HUDEP-2 (cell line): Measurements from ENCODE around the gene PFN2.
"Not testable (repeated sequence)": the region's sequence is repeated elsewhere in the genome, so short reads cannot be mapped to it uniquely, and the experiment has no call there.

Experiments
- DNase-seq, 76 experiments: peaks; one replicate each; lab custom pipeline; 2025; ENCODE audit not compliant: unreplicated experiment in 76 of 76; lab: John Stamatoyannopoulos, UW

The PFN2 gene

DNA sequence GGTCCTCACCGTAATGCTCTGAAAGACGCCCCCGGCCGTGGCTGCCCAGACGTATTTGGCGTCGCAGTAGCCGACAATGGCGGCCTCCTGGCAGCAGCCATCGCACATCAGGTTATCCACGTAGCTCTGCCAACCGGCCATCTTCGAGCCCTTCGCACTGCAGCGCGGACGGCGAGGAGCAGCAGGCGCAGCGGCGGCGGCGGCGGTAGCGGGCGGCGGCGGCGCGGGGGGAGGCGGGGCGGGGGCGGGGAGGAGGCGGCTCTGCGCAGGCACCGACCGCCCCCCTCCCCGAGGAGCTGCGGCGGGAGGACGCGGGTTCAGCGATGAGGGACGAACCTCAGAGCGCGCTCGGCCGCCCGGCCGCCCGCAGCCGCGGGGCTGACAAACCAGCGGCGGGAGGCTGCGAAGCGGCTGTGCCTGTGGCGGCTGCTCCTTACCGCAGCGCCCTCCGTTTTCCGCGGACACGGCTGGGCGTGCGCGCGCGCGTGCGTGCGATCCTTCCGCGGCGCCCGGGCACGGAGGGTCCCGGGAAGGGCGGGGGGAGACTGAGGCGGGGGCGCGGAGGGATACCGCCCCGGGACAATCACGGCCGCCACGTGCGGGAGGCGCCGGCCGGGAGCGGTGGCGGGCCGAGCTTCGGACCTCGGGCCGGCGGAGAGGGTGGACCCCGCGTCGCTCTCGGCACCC is at the start of gene PFN2:
TSS of gene PFN2 (minus strand) at position 180 of the 687 bp plus-strand sequence. CDS start at position 141, 39 bp downstream.
- peak in 7 of 76 experiments; percentile 3 to 21 (median 10) for DNase-seq

DNA sequence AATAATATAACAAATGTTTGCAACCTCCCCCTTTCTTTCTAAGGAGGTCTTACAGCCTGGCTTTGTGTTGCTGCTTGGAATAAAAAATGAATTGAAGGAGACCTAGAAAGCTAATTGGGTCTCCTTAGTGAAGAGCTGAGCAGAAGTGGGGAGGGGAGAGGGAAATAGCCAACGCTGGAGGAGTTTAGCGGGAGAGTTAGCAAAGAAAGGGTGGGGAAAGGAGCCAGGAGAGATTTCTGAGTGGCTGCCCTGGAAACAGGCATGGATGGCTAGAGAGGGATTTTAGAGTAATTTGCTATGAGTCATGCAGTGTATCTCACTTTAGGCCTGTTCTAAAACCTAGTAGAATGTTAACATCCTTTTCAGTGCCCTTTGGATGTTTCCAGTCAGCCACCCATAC is 45.2 kb upstream of the PFN2 start:
- no peak for DNase-seq

GRCh38 chr3:150014782-150015181 is 44.1 kb upstream of the PFN2 start:
- no peak for DNase-seq

GRCh38 chr3:150013801-150014200 is 43.1 kb upstream of the PFN2 start:
- no peak for DNase-seq

DNA sequence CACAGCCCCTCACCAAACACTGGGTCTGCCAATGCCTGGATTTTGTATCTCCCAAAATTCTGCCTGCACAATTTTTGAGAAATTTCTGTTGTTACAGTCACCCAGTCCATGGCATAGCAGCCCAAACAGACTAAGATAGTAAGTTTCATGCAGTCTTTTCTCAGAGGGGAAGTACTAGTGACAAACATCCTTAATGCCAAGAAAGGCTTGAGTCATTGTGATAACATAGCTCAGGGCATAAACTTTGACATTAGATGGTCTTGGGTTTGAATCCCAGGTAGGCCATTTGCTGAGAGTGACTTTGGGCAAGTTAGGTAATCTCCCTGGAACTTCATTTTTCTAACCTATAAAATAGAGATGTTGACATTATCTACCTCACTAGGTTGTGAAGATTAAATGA is 36.1 kb upstream of the PFN2 start:
- DNase-seq, result no peak

DNA sequence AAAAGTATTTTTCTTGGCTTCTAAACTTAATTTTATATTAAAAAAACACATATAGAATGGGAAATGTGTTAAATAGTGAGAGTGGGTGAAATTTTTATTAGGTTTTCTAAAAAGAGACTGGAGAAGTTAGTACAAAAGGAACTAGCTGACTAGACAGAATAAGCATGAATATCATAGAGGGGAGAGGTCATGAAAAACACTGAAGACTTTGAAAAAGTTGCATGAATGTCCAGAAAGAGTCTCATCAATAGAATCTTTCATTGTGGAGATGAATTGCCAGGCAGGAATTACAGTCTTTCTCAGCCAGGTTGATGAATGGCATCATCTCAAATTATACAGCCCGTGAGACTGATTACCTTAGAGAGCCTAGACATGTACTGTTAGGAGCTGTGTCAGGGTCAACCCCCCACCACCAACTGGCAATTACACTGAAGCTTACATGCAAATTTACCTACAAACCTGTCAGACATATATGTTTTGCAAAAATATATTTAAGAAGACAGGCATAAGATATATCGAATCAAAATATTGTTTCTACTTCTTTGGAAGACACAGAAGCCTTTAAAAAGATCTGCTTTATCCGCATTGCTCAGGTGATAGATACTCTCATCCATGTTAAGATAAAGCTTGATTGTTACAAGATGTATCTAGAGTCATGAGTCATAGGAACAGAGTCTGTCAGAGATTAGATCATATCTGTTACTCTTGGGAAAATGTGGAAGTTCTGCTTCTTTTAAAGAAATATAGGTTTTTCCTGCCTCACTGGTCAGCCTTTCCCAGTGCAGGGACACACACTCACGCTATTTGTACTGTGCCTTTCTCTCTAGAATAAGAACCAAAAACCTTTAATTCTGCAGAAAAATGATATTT is 34.8 kb upstream of the PFN2 start:
- DNase-seq, result no peak

GRCh38 chr3:150000641-150001040 is 29.9 kb upstream of the PFN2 start:
- no peak for DNase-seq

DNA sequence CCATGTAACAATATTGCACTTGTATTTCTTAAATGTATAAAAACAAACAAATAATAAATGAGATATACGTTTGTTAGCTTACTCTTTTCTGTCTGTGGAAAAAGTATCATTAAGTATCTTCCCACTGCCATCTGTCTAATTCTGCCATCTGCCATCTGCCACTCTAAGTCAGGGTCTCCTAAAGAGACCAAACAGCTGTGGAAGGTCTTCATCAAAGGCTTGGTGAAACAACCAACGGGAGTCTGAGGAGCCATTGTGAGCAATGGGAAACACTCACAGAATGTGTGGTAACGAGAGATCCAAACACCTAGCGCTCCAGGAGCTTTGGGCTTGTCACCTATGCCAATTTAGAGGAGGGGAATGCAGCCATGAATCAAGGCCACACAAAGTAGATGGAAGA is 28.7 kb upstream of the PFN2 start:
- DNase-seq, result no peak

DNA sequence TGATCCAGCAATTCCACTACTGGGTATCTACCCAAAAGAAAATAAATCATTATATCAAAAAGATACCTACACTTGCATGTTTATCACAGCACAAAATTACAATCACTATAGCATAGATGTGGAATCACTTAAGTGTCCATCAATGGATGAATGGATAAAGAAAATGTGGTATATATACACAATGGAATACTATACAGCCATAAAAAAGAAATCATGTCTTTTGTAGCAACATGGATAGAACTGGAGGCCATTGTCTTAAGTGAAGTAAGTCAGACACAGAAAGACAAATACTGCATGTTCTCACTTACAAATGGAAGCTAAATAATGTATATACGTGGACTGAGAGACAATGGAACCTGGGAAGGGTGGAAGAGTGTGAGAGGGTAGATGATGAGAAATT is 28.3 kb upstream of the PFN2 start:
- DNase-seq, result no peak

DNA sequence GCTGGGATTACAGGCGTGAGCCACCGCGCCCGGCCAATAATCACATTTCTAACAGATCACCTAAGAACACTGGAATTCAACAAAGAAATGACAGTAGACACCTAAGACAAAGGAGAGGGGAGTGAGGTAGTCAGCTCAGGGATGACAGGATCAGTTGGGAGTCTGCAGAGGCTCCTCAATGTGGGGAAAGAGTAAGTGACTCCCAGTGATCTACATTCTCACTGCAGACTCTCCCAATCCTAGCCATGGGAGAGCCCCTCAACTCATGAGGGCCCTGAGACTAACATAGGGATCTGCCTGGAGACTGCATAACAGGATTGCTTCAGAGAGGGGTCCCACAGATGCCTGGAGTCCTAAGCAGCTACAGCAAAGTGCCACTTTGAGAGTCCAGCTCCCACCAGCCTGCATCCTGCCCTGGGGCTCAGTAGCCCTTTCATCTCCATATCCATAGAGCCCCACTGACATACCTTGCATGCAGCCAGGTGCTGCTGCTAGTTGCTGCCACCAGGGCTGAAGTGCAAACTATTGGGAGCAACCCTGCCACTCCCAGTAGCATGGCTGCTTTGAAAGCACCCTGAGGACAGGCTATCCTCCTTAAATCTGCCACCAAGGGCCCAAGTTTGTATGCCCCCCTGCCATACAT is 21.8 kb upstream of the PFN2 start:
- no peak for DNase-seq

DNA sequence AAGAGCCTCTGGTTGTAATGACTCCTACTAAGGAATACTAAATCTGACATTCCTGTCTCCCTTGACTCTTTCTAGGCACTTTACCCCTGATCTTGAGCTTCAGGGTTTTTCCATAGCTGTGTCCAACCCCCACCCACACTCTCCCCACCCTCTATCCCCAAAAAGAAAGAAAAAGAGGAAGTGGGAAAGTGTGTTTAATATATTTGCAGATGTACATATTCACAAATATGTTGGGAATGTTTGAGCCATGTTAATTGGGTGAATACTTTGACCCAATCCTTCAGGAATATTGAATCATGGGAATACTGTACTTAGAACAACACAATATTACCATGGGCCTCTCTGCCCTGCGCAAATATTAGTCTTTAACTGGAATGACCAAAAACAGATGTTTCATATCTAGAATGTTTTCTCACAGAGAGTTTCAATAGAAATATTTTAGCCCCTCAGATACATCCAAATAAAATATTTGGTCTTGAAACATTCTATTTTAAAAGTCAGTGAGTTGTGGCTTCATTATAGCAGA is 19.8 kb upstream of the PFN2 start:
- DNase-seq, result no peak

GRCh38 chr3:149989307-149989706 is 18.6 kb upstream of the PFN2 start:
- no peak for DNase-seq

GRCh38 chr3:149983628-149984027 is 12.9 kb upstream of the PFN2 start:
- no peak for DNase-seq

- not testable (repeated sequence) for DNase-seq
These were observed 12.4 kb upstream of the PFN2 start for GRCh38 chr3:149983053-149983452.

- not testable (repeated sequence) for DNase-seq
These were observed 11.3 kb upstream of the PFN2 start for GRCh38 chr3:149981979-149982378.

- DNase-seq, result no peak
These were observed 6.7 kb upstream of the PFN2 start for GRCh38 chr3:149977386-149977785.

GRCh38 chr3:149975919-149976318 is 5.2 kb upstream of the PFN2 start:
- DNase-seq, result peak in 1 of 76 experiments; percentile 5

DNA sequence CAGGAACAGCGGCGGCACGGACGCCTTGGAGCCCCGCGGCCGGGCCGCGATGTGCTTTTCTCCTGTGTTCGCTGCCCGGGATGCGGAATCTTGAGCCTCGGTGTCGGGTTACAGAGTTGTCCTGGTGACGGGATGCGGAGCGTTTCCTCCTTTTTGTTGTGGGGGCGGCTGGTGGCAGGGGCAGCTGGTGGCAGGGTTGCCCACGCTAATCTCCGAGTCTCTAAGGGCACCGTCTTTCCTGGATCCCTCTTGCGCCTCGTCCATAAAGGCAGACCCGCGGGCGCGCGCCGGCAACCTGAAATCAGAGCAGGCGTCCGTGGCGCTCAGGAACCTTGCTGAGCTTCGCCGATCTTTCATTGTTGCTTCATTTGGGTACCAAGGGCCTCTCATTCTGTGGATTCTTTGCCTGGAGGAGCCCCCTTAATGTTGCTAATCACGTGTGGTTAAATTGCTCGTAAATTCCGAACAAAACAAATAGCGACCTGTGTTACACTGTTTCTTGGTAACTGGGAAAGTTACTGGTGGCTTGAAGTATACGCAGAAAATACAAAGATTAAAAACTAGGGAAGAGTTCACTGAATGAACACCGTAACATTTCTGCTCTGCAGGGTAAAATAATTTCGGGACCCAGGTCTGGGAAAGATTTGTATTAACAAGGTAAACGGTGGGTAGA is 844 bp upstream of the PFN2 start:
- DNase-seq, result peak in 2 of 76 experiments; percentile 2 to 7

DNA sequence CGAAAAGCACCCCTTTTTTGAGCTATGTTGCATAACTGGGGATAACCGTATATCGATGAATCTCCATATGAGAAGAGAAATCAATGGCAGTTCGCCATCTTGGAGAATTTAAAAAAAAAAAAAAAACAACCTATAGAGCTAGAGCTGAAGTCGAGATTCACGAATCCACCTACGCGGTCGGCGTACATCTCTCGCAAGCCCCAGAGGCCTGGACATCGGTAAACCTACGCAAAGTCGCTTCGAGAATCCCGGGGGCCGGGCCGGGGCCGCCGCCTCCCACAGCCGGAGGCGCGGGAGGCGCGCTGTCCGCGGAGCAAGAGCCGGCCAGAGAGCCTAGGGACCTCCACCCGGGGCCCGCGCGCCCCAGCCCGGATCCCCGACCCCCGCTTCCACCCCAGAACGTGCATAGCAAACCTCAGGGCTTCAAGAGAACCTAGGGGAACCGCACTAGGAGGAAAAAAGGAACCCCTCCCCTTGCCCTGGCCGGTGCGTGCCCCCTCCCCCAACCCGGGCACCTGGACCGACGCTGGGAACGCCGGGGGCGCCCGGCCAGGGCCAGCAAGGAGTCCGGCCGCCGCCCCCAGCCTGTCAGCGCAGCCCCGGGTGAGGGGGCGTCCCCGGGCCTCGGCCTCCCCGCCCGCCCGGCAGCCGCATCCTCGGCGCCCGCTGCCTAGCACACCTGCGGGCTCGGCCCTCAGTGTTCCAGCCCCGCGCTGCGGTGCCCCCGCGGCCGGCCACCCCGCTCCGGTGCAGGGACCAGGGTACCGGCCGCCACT is 567 bp downstream of the PFN2 start:
- DNase-seq, result peak in 20 of 76 experiments; percentile 2 to 42 (median 12)
